Left lung (tissue), 10 donors: ENCODE measurements around the gene TRAF3IP3. TPM values are rescaled to one million over a fixed set of nuclear protein-coding genes. Genes with fewer than 3 reads are reported as not detected.

Experiments
- ATAC-seq: fragments of 200-7000 bp; cut with Tn5 transposase; one replicate; pipeline ENCODE4 v1.9.1; 2020; ENCODE audit warnings: moderate library complexity
- DNase-seq, 4 donors: peaks; one replicate each; pipeline ENCODE4 v3.0.0-alpha.2; 2013 to 2020
- H3K27ac ChIP-seq, 2 donors: fragments of 200-600 bp; sonication (generic) in 1 of 2; one replicate each; pipeline versions ENCODE4 v1.5.0 to v1.8.0; 2020 to 2021
- H3K27me3 ChIP-seq, 2 donors: fragments of 200-600 bp; sonication (generic) in 1 of 2; one replicate each; pipeline versions ENCODE4 v1.5.0 to v1.8.0; 2020 to 2021
- H3K36me3 ChIP-seq, 2 donors: fragments of 200-600 bp; sonication (generic) in 1 of 2; one replicate each; pipeline versions ENCODE4 v1.5.0 to v1.8.0; 2020 to 2021
- H3K4me1 ChIP-seq, 2 donors: fragments of 200-600 bp; one replicate each; pipeline ENCODE4 v1.8.0; 2021
- H3K4me3 ChIP-seq, 2 donors: fragments of 200-600 bp; sonication (generic) in 1 of 2; one replicate each; pipeline versions ENCODE4 v1.5.0 to v1.8.0; 2020 to 2021; ENCODE audit warnings: mild to moderate bottlenecking in 1 of 2
- H3K9me3 ChIP-seq, 2 donors: fragments of 200-600 bp; sonication (generic) in 1 of 2; one replicate each; pipeline versions ENCODE4 v1.5.0 to v1.8.0; 2020 to 2021
- intact Hi-C, 2 donors: fragments of 100-400 bp; cut with DNase I; formaldehyde crosslinking; loops; one replicate each; pipeline versions ENCODE4 v1.11.2 to v1.14.2; 2022
- polyA plus RNA-seq, 6 donors: library from polyadenylated mRNA; unstranded; fragments of 120-200 nt; gene quantifications; one replicate each; pipeline ENCODE4 v1.2.1, GENCODE V29; 2013; ENCODE audit not compliant: insufficient read length in 6 of 6
- total RNA-seq, 2 donors: library from RNA; stranded (reverse); fragmentation: NEBNext Ultra II Directional; extraction: Animal tissue kit (Norgen Biotek cat#: 25700); gene quantifications; one replicate each; pipeline ENCODE4 v1.2.1, GENCODE V29; 2021
- TF ChIP-seq, protein P1 (sequence below), 2 donors: fragments of 200-600 bp; sonication (generic) in 1 of 2; IDR thresholded peaks; one replicate each; pipeline versions ENCODE4 v1.5.0 to v1.8.0; 2021; ENCODE audit warnings: antibody characterized with exemption in 2 of 2
- donor health status: DM: no; HTN: yes; CAD: no.
- donor health status: DM: no; HTN: no; CAD: no.

The TRAF3IP3 gene
- total and polyA plus RNA-seq, 8 donors: 2.2 to 13.5 (median 3.1) TPM

DNA sequence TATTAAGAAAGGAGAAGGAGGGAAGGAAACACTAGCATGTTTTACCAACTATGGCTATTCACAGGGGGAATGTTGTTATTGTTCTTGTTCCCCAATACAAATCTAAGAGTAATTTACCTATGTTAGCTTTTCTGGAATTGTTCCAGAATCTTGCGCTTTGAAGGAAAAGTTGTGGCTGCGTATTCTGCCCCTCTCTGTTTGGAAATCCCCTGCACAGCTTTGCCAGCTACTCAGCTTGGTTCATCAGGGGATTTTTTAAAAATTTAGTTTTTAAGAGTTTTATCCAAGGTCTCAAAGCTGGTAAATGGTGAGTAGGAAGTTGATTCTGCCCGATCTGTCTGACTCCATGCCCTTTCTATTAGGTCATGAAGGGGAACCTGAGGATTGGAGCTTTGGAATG, 59.6 kb downstream of the TRAF3IP3 start:
- Histone ChIP-seq H3K27ac (no peak overlapping the region), H3K4me3 (no peak overlapping the region), H3K27me3 (peaks cover 0 to 16% of the 10 kb centered on the region in 2 donors), H3K4me1 (no peaks in the 10 kb centered on the region), H3K9me3 (no peaks in the 10 kb centered on the region), H3K36me3 (no peaks in the 10 kb centered on the region)
- DNase-seq: no peak
- TF ChIP-seq, protein P1, sequence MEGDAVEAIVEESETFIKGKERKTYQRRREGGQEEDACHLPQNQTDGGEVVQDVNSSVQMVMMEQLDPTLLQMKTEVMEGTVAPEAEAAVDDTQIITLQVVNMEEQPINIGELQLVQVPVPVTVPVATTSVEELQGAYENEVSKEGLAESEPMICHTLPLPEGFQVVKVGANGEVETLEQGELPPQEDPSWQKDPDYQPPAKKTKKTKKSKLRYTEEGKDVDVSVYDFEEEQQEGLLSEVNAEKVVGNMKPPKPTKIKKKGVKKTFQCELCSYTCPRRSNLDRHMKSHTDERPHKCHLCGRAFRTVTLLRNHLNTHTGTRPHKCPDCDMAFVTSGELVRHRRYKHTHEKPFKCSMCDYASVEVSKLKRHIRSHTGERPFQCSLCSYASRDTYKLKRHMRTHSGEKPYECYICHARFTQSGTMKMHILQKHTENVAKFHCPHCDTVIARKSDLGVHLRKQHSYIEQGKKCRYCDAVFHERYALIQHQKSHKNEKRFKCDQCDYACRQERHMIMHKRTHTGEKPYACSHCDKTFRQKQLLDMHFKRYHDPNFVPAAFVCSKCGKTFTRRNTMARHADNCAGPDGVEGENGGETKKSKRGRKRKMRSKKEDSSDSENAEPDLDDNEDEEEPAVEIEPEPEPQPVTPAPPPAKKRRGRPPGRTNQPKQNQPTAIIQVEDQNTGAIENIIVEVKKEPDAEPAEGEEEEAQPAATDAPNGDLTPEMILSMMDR (IDR thresholded peaks at IDR 0.05): no peak
- no peak for ATAC-seq
- intact Hi-C loops: no loop called here

DNA sequence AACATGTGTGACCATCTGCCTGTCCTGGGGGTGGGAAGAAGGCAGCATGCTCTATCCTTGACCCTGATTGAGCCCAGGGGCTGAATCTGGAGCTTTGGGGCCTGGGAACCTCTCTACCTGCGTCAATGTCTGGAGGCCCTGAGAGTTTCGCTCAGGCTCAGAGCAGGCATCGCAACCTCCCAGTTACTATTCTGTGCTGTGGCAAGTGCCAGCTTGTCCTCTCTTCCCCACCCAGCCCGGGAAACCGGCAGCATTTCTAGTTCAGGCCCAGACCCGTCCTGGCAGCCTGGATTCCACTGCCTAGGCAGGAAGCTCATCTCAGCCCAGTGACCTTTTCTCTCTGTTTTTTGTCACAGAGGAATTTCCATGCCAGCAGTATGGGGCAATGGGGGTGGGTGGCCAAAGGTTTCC, 60.1 kb downstream of the TRAF3IP3 start:
- H3K27ac ChIP-seq: no peak overlapping the region
- ATAC-seq: no peak
- H3K27me3 ChIP-seq: peaks cover 0 to 20% of the 10 kb centered on the region in 2 donors
- no peaks in the 10 kb centered on the region for H3K9me3 ChIP-seq
- TF ChIP-seq, protein P1 (IDR thresholded peaks at IDR 0.05): no peak
- intact Hi-C loops: no loop called here
- H3K4me3 ChIP-seq: no peak overlapping the region
- no peaks in the 10 kb centered on the region for H3K4me1 ChIP-seq
- no peaks in the 10 kb centered on the region for H3K36me3 ChIP-seq
- DNase-seq: no peak

DNA sequence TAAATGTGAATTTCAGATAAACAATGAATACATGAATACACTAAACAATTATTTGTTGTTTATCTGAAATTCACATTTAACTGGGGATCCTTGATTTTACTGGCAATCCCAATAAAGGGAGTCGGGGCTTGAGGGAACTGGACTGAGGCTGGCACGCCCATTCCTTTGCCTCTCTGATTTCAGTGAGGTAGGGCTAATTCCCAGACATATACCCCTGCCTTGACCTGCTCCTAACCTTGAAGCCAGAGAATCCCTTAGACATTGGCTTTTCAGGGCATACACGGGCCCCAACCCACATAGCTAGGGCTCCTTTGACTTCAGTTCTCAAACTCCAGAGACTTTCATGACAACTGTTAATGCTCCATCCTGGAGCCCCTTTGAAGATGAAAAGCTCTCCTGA, 61.1 kb downstream of the TRAF3IP3 start:
- intact Hi-C loops: no loop called here
- TF ChIP-seq, protein P1 (IDR thresholded peaks at IDR 0.05): no peak
- ATAC-seq: no peak

DNA sequence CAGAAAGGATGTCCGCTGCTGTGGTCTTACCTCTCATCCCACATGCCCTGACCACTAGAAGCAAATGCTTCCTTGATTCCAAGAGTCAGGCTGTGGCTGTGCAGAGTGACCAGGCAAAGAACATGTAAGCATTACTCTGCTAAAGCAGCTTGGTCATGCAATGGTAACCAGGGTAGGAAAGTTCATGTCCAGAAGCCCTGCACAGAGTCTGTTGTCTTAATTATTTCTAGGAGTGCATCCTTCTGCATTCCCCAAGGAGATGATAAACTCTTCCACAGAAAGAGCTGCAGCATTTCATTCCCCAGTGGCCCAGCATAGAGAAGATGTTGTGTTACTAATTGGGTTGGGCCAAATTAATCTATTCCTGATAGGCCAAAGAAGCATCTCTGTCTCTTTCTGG, 61.8 kb downstream of the TRAF3IP3 start:
- H3K9me3 ChIP-seq: no peaks in the 10 kb centered on the region
- peaks cover 0 to 36% of the 10 kb centered on the region in 2 donors for H3K27me3 ChIP-seq
- no peaks in the 10 kb centered on the region for H3K36me3 ChIP-seq
- H3K4me1 ChIP-seq: peaks cover 0 to 2% of the 10 kb centered on the region in 2 donors
- TF ChIP-seq, protein P1 (IDR thresholded peaks at IDR 0.05): no peak
- DNase-seq (no peak), ATAC-seq (no peak)
- H3K4me3 ChIP-seq: no peak overlapping the region
- intact Hi-C loops: no loop called here
- no peak overlapping the region for H3K27ac ChIP-seq

More for the DNA sequence above, 61.1 kb downstream of the TRAF3IP3 start:
- no peaks in the 10 kb centered on the region for H3K4me1 ChIP-seq
- DNase-seq: no peak
- H3K36me3 ChIP-seq: no peaks in the 10 kb centered on the region
- H3K9me3 ChIP-seq: no peaks in the 10 kb centered on the region
- peaks cover 0 to 28% of the 10 kb centered on the region in 2 donors for H3K27me3 ChIP-seq
- no peak overlapping the region for H3K4me3 ChIP-seq
- H3K27ac ChIP-seq: no peak overlapping the region

DNA sequence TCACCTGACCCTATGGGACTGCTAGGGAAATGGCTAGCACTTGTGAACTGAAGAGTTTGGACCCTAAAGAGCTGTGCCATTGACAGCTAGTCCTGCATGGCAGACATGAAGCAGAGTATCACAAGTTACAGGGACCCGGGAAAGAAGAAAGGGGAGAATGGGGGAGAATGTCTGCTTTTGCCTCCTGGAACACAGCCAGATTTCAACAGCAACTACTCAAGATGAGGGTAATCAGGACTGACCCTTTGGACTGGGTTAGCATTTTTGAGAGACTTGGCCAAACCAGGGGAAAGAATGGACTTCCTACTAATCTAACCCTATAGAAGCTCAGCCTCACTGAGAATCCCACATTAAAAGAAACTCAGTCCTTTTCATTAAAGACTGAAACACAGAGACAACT, 63.2 kb downstream of the TRAF3IP3 start:
- H3K27me3 ChIP-seq: peaks cover 0 to 37% of the 10 kb centered on the region in 2 donors
- TF ChIP-seq, protein P1 (IDR thresholded peaks at IDR 0.05): no peak
- no peaks in the 10 kb centered on the region for H3K9me3 ChIP-seq
- DNase-seq (no peak), ATAC-seq (no peak)
- no peak overlapping the region for H3K4me3 ChIP-seq
- no peak overlapping the region for H3K27ac ChIP-seq
- intact Hi-C loops: no loop called here
- H3K36me3 ChIP-seq: no peaks in the 10 kb centered on the region
- H3K4me1 ChIP-seq: peaks cover 0 to 11% of the 10 kb centered on the region in 2 donors
